ENCODE data around the gene PRPSAP2.

PRPSAP2 gene

DNA sequence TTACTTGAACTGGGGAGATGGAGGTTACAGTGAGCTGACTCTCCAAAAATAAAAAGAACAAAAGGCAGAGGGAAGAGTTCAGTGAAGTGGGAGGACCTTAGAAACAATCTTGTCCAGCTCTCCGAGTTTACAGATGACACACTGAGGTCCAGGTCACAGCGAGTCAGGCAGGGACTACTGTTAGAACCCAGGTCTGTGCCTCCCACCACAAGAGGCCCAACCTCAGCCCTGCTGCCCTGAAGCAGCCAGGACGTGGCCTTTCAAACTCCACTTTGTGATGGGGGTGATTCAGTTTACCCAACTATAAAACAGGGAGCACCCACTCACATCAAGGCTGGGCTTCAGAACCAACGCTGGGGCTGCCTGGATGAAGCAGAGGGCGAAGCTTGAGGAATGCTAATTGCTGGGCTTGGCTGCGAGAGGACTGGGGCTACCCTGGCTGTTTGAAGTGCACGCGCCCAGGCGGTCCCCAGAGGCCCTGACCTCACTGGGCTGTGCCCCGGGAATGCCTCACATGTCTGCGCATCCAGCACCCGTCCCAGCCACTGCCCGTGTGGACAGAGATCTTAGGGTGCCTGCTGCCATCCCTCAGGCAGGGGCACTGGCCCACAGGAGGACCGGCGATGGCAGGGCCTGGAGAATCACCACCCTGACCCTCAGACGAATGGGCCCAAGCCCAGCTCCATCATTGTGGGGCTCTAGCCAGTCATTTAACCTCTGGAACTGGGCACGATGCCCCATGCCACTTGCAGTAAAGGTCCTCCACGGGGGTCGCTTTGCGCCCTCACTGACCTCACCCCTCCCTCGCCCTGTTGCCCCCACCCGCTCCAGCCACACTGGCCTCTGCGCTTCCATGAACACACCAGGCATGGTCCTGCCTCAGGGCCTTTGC, 105.4 kb downstream of the PRPSAP2 start:
- DNase-seq = no peak

- no peak for DNase-seq
Observed at GRCh38 chr17:18964018-18964351, 106.1 kb downstream of the PRPSAP2 start.

DNA sequence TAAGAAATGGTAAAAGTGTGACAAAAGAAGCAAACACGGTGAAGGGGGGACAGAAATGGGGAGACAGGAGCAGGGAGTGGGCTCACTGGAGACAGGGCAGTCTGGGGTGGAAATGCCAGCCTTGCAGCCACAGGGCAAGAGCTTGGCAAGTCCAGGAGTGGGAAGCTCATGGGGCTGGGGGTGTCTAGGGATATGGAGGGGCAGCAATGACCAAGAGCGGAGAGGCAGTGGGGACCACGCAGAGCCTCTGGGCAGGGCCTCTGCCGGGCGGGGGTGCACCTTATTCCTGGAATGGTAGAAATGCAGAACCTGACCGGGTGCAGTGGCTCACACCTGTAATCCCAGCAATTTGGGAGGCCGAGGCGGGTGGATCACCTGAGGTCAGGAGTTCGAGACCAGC, 106.6 kb downstream of the PRPSAP2 start:
- no peak for DNase-seq

DNA sequence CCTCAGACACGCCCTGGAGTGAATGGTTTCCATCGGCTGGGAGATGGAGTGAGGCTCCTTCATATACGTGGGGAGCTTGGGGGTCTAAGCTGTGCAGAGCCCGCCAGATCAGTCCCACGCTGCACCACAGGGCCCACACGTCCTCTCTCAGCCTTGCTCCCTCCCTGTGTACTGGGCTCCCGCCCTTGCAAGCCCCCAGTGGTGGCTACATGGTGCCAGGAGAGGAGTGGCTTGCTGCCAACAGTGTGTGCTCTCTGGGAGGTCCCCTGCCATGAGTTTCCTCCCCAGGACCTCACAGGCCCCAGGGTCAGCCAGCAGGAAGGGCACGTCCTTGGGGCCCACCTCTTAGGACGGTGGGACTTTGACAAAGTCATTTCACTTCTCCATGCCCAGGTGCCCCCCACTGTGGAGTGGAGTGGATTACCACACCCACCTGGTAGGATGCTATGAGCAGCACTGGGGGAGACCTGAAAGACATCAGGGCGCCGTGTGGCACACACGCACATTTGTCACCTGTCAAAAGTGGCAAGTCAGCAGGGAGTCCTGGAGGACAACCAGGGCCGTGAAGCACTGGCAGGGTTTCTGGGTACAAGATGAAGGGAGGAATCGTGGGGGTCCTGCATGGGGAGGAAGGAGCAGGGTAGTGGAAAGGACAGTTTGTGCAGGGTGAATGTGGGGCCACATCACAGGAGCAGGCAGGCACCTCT, 107.8 kb downstream of the PRPSAP2 start:
- DNase-seq = no peak

DNA sequence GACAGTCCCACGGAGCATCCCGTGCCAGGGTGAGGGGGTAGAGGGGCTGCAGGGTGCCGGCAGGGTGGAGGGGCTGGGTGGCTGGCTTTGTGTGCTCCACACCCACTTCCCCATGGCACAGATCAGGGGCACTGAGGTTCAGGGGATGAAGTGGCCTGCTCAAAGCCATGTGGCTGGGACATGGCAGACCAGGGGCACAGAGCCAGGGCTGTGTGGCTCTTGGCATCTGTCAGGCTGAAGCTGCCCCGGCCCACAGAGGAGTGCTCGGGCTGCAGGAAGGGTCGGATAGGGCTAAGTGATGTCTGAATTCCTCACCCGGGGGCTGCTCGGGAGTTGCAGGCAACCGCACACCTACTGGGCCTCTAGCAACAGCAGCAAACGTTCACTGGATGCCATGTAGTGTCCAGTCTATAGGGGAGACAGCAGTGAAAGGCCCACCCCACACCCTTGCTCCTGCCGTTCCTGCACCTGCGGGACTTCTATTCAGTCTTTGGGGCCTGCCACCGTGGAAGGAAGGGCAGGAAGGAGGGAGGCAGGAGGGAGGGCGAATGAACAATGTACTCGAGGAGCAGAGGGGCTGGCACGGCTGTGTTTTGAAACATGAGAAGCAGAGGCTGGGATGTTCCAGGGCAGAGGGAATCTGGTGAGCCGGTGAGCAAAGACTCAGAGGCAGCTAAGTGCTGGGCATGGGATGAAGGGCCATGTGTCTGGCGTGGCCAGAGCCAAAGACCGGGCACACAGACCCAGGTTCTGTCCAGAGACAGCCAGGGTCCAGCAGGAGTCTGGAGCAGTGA, 109.1 kb downstream of the PRPSAP2 start:
- DNase-seq = no peak

DNA sequence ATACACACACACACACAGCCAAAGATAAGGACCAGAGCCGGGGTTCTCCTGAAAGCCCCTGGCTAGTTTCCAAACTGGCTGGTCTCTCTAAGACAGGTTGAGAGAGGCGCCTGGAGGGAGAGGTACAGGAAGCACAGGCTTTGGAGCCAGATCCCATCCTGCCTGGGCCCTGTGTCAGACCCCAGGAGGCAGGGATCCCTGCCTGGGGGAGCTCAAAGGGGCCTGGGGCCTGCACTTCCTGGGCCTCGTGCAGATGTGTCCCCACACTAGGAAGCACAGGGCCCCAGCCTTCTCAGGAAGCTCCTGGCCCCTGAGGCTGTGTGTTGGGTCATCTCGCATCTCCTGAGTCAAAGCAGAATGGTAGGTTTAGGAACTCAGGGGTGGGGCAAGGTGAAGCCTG, 110.0 kb downstream of the PRPSAP2 start:
- DNase-seq = no peak

DNA sequence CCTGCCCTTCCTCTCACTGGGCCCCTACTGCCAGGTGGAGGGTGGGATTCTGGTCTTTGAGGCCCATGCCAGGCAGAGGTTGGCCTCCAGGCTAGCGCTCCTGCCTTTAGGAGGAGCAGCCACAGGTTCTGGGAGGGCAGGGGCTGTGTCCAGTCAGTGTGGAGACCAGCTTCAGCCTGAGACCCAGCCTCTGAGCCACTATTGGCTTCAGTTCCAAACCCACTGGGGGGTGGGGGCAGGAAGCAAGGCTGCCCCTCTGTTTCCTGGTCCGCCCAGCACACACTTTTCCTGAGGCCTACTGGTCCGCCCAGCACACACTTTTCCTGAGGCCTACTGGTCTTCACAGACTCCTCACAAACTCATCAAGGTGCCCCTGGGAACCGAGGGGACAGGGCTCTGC, 110.4 kb downstream of the PRPSAP2 start:
- no peak for DNase-seq

DNA sequence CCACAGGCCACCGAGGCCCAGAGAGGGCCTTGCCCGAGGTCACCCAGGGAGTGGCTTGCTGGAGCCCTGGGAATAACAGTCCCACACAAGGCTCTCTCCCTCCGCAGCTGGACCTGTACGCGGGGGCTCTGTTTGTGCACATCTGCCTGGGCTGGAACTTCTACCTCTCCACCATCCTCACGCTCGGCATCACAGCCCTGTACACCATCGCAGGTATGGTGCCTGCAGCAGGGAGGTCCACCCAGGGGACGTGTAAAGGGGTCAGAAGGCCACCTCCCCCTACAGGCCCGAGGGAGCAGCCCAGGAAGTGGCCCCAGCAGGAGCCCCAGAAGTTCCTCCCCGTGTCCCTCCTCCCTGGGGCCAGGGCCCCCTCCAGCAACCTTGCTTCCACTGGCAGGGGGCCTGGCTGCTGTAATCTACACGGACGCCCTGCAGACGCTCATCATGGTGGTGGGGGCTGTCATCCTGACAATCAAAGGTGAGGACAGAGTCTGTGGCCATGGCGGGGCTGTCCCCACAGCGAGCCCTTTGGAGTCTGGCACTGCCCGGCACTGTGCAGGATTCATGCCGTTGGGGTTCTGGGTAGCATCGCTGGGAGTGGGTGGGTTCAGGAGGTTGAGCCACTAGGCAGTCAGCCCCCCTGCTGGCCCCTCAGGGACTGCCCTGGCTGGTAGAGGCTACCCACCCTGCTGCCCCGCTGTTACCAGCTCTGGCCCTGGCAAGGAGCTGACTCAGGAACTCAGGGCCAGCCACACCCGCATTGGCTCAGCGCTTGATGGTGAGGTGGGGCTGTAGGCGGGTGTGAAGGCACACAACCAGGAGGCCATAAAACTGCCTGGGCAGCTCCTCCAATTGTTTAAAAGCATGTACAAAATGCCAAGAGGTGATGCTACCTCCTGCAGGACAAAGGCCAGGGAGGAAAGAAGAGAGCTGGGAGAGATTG, 111.3 kb downstream of the PRPSAP2 start:
- DNase-seq = no peak

DNA sequence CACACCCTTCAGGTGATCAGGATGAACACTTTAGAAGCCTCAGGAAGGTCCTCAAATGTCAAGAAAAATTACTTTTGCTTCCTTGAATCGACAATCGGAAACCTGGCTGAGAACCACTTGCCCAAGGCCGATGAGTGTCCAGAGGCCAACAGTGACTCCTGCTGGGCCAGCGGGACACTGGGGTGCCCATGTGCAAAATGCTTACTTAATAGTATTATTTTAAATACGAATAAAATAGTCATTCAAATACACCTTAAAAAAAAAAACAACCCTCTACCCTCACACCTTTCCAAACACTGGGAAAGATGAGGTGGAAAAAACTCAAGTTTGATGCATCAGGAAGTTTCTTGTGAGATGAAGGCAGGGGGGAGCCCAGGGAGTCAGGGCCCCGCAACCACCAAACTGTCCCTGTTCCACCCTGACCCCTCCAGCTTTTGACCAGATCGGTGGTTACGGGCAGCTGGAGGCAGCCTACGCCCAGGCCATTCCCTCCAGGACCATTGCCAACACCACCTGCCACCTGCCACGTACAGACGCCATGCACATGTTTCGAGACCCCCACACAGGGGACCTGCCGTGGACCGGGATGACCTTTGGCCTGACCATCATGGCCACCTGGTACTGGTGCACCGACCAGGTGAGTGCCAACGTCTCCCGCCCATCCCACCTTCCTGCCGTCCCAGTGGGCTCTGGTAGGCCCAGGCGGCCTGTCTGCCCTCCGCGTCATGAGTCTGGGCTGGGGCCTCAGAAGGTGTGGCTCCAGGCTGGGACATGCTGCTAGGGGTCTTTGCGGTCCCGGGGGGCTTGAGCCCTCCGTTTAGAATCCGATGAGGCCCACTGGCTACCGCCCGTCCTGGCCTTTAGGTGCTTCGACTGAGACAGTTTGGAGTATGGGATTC, 112.9 kb downstream of the PRPSAP2 start:
- no peak for DNase-seq

DNA sequence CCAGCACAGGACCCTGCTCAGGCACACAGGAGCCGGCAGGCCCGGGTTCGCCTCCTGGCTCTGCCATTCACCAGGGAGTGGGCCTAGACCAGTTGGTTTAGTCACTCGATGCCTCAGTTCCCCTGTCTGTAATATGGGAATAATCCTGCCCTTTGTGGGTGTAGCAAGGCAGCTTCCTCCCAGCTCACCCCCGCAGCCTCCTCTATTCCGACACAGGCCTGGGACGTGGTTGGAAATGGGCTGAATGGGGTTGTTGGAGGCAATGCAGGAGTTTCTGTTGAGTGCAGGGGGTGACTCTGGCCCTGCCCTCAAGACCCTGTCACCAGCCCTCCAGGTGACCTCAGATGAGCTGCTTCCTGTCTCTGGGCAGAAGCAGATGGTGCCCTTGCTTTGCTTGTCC, 113.9 kb downstream of the PRPSAP2 start:
- no peak for DNase-seq

- no peak for DNase-seq
Observed at GRCh38 chr17:18974407-18975149, 116.6 kb downstream of the PRPSAP2 start.

DNA sequence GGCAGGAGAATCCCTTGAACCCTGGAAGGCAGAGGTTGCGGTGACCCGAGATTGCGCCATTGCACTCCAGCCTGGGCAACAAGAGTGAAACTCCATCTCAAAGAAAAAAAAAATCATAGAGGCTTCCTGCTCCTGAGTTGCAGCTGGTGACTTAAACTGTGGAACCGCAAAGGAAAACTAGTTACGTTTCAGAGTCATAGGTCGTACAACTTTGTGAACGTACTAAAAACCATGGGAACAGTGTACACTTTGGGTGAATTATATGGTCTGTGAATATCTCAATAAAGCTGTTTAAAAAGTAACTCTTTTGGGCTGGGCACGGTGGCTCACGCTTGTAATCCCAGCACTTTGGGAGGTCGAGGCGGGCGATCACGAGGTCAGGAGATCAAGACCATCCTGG, 117.7 kb downstream of the PRPSAP2 start:
- no peak for DNase-seq

GRCh38 chr17:18976201-18976600, 118.3 kb downstream of the PRPSAP2 start:
- no peak for DNase-seq

DNA sequence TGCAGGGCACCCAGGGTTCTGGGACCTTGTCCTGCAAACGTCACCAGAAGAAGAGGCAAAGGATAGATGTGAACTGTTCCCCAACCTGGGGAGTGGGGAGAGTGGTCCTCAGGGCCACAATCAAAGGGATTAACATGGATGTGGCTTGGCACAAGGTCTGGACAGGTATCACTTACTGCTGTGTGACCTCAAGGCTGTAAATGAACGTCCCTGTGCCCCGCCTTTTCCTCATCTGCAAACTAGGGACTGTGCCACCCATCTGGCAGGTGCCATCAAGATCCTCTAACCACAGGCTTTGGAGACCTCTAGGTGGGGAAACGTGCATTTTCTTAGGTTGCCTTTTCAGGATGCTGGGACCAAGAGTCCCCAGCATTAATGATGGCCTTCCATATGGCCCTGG, 119.1 kb downstream of the PRPSAP2 start:
- DNase-seq = no peak

DNA sequence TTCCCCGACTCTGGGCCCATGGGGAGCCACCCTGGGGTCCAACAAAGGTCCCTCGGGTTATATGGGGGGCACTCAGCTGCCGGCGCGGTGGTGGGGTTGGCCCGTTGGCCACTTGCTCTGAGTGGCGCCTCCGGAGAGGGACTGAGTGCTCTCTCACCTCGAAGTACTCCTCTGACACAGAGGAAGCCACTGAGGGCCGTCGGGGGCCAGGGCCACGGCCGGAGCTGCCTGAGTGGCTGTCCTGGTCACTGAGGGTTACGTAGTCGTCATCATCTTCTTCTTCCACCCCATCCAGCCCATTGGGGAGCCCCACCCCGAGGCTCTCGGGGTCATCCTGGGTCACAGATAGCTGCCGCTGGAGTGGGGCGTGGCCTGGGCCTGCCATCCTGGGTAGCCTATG, 119.7 kb downstream of the PRPSAP2 start:
- DNase-seq = no peak

- DNase-seq = no peak
Observed at GRCh38 chr17:18978050-18978449, 120.1 kb downstream of the PRPSAP2 start.

GRCh38 chr17:18978655-18979054, 120.7 kb downstream of the PRPSAP2 start:
- no peak for DNase-seq
